ENCODE measurements around the gene SP3. TPM values are rescaled to one million over a fixed set of nuclear protein-coding genes. Genes with fewer than 3 reads are reported as not detected.
A peak's percentile ranks its signal among the peaks of the same experiment; 100 is the strongest.

Gene SP3
- total RNA-seq, 5 donors from 2014 or later (not counting 1 experiment from before 2014, with no cell fraction given), result 107 to 150 (median 123) TPM

DNA sequence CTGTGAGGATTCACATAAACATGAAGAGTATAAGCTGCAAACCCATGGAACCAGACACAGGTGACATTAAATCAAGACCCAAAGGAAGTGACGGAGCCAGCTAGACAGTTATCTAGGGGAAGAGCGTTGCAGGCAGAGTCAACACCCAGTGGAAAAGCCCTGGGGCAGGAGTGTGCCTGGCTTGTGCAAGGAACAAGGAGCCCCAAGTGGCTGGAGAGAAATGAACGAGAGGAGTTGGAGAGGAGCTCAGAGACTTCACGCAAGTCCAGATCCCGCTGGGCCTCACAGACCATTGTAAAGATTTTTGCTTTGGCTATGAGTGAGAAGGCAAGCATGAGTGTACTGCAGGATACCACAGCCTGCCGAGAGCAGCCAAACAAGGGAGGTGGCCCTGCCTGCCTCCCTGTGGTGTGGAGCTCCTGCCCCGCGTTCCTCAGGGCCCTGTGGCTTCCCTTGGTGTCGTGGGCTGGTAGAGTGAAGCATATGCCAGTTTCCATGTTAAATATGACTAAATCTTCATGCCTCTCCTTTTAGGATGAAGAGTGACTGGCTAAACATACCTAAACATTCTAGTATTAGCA is 88.2 kb downstream of the SP3 start:
- Mint-ChIP-seq H3K27me3 (peaks cover 9 to 17% of the 10 kb centered on the region in 2 donors), H3K4me3 (no peak overlapping the region), H3K36me3 (no peaks in the 10 kb centered on the region), H3K27ac (no peak overlapping the region), H3K9me3 (no peaks in the 10 kb centered on the region), H3K4me1 (peaks cover 0 to 4% (median 0%) of the 10 kb centered on the region in 3 donors)
- H3K27me3 ChIP-seq (replicated peaks in 1 of 2; ENCODE audit: control insufficient read depth in 2 of 2, extremely low read depth in 1 of 2, insufficient read depth in 2 of 2, low read length in 1 of 2), result peaks cover 0 to 6% of the 10 kb centered on the region in 2 experiments
- WGBS (ENCODE audit: insufficient coverage), result 89% methylated on average over 6 of the region's 9 CpGs
- CTCF ChIA-PET, result interaction anchor here in 1 of 2 donors (0.7 kb wide), 1 partner anchor 174 kb away, joined by 3 read pairs; no protein-coding TSS in a partner anchor
- POLR2A ChIA-PET, result interaction anchor here in 1 of 2 donors (0.5 kb wide), 1 partner anchor 594 kb away, joined by 8 read pairs; no protein-coding TSS in a partner anchor
- no peak for DNase-seq
- no peak overlapping the region for H3K4me3 ChIP-seq (ENCODE audit: control insufficient read depth in 1 of 2, extremely low read depth in 1 of 2, low read length in 1 of 2)
- no peaks in the 10 kb centered on the region for H3K9me3 ChIP-seq
- no peak for ATAC-seq (replicated peaks in 1 of 4)
- no peaks in the 10 kb centered on the region for H3K36me3 ChIP-seq (ENCODE audit: control insufficient read depth in 2 of 2, extremely low read depth in 1 of 2, insufficient read depth in 1 of 2, low read length in 1 of 2)
- no peaks in the 10 kb centered on the region for H3K4me1 ChIP-seq (ENCODE audit: control insufficient read depth in 1 of 2, extremely low read depth in 1 of 2, insufficient read depth in 2 of 2, low read length in 2 of 2)
- H3K27ac ChIP-seq (ENCODE audit: low read length), result no peak overlapping the region

DNA sequence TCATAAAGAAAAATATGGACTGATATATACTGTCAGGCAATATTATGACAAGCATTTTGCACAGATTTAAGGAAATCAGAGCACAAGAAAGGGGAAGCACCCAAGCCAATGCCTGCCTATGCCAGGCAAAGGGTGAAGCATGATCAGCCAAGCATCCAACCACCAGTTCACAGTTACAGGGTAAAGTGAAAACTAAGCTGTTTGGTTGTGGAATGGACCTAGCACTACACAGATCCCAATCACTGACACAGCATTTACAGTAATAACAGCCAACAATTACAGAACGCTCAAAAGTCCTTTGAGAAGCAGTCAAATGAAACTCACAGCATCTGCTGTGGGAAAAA is 90.3 kb downstream of the SP3 start:
- Mint-ChIP-seq H3K9me3 (no peaks in the 10 kb centered on the region), H3K27ac (no peak overlapping the region), H3K36me3 (no peaks in the 10 kb centered on the region), H3K4me3 (no peak overlapping the region), H3K4me1 (peaks cover 0 to 4% (median 0%) of the 10 kb centered on the region in 3 donors), H3K27me3 (peaks cover 9 to 11% of the 10 kb centered on the region in 2 donors)
- H3K4me3 ChIP-seq (ENCODE audit: control insufficient read depth in 1 of 2, extremely low read depth in 1 of 2, low read length in 1 of 2), result no peak overlapping the region
- H3K9me3 ChIP-seq, result no peaks in the 10 kb centered on the region
- peaks cover 0 to 6% of the 10 kb centered on the region in 2 experiments for H3K27me3 ChIP-seq (replicated peaks in 1 of 2; ENCODE audit: control insufficient read depth in 2 of 2, extremely low read depth in 1 of 2, insufficient read depth in 2 of 2, low read length in 1 of 2)
- ChIA-PET POLR2A (no interaction called here), CTCF (no interaction called here)
- H3K36me3 ChIP-seq (ENCODE audit: control insufficient read depth in 2 of 2, extremely low read depth in 1 of 2, insufficient read depth in 1 of 2, low read length in 1 of 2), result no peaks in the 10 kb centered on the region
- H3K4me1 ChIP-seq (ENCODE audit: control insufficient read depth in 1 of 2, extremely low read depth in 1 of 2, insufficient read depth in 2 of 2, low read length in 2 of 2), result no peaks in the 10 kb centered on the region
- DNase-seq (peak in 1 of 35 experiments; percentile 14), ATAC-seq (replicated peaks in 1 of 4) (no peak)
- no peak overlapping the region for H3K27ac ChIP-seq (ENCODE audit: low read length)
- no CpG with 5 or more reads among the region's 1 CpG for WGBS (ENCODE audit: insufficient coverage)

DNA sequence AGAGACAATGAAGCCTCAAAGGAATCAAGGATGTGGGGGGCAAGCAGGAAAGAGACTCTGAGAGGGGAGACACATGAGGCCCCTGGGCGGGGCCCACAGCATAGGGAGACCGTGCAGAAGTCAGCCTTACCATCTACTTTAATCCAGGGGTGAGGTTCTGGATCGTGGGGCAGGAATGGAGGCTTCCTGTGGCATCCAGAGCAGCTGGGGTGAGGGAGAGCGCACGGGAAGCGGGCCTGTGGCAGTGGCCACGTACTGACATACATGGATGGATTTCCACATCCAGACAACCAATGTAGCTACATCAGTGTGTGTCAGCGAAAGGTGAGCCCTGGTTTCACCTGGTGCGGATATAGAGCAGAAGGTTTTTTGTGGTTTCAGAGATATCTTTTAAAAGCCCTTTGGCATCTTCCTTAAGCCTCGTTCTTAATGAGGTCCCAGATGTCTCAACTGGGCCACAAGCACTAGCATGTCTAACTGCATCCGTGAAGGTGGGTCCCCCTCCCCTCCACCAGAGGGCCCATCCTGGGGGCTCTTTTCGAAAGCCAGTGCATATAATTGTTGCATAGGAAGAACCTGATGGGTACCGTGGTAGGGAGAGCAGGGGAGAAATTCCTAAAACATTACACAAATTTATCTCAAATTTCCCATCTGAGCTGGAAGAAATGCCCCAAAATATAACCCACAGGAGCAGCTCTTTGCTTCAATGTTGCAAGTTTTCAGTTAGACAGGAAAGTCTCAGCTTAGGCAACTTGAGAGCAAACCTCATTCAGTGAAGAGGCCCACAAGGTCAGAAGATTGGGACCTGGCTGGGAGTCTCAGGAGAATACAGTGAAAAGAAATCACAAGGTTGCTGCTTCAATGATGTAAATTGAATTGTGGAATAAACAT is 90.9 kb downstream of the SP3 start:
- no peak overlapping the region for H3K27ac Mint-ChIP-seq
- H3K4me1 Mint-ChIP-seq, result peaks cover 0 to 4% (median 0%) of the 10 kb centered on the region in 3 donors
- H3K27me3 Mint-ChIP-seq, result peaks cover 5 to 7% of the 10 kb centered on the region in 2 donors
- ATAC-seq (replicated peaks in 1 of 4), result no peak
- no peaks in the 10 kb centered on the region for H3K9me3 ChIP-seq
- H3K27me3 ChIP-seq (replicated peaks in 1 of 2; ENCODE audit: control insufficient read depth in 2 of 2, extremely low read depth in 1 of 2, insufficient read depth in 2 of 2, low read length in 1 of 2), result peaks cover 0 to 6% of the 10 kb centered on the region in 2 experiments
- no peaks in the 10 kb centered on the region for H3K9me3 Mint-ChIP-seq
- H3K4me3 ChIP-seq (ENCODE audit: control insufficient read depth in 1 of 2, extremely low read depth in 1 of 2, low read length in 1 of 2), result no peak overlapping the region
- H3K4me1 ChIP-seq (ENCODE audit: control insufficient read depth in 1 of 2, extremely low read depth in 1 of 2, insufficient read depth in 2 of 2, low read length in 2 of 2), result no peaks in the 10 kb centered on the region
- POLR2A ChIA-PET, result no interaction called here
- CTCF ChIA-PET, result interaction anchor here in 1 of 2 donors (0.9 kb wide), 1 partner anchor 8 kb away, joined by 3 read pairs; no protein-coding TSS in a partner anchor
- DNase-seq, result no peak
- no peak overlapping the region for H3K27ac ChIP-seq (ENCODE audit: low read length)
- H3K4me3 Mint-ChIP-seq, result no peak overlapping the region
- no peaks in the 10 kb centered on the region for H3K36me3 Mint-ChIP-seq
- H3K36me3 ChIP-seq (ENCODE audit: control insufficient read depth in 2 of 2, extremely low read depth in 1 of 2, insufficient read depth in 1 of 2, low read length in 1 of 2), result no peaks in the 10 kb centered on the region
- WGBS (ENCODE audit: insufficient coverage), result 62% methylated on average over 5 of the region's 13 CpGs

GRCh38 chr2:173872714-173873113 is 92.5 kb downstream of the SP3 start:
- H3K9me3 ChIP-seq, result no peaks in the 10 kb centered on the region
- peaks cover 9 to 13% of the 10 kb centered on the region in 2 donors for H3K27me3 Mint-ChIP-seq
- H3K36me3 Mint-ChIP-seq, result no peaks in the 10 kb centered on the region
- WGBS (ENCODE audit: insufficient coverage), result 96% methylated on average over 4 of the region's 5 CpGs
- no peak overlapping the region for H3K27ac Mint-ChIP-seq
- DNase-seq (no peak), ATAC-seq (replicated peaks in 1 of 4) (no peak)
- no peaks in the 10 kb centered on the region for H3K36me3 ChIP-seq (ENCODE audit: control insufficient read depth in 2 of 2, extremely low read depth in 1 of 2, insufficient read depth in 1 of 2, low read length in 1 of 2)
- H3K27me3 ChIP-seq (replicated peaks in 1 of 2; ENCODE audit: control insufficient read depth in 2 of 2, extremely low read depth in 1 of 2, insufficient read depth in 2 of 2, low read length in 1 of 2), result peaks cover 0 to 6% of the 10 kb centered on the region in 2 experiments
- POLR2A ChIA-PET, result no interaction called here
- no peak overlapping the region for H3K4me3 Mint-ChIP-seq
- peaks cover 0 to 4% (median 0%) of the 10 kb centered on the region in 3 donors for H3K4me1 Mint-ChIP-seq
- no peaks in the 10 kb centered on the region for H3K4me1 ChIP-seq (ENCODE audit: control insufficient read depth in 1 of 2, extremely low read depth in 1 of 2, insufficient read depth in 2 of 2, low read length in 2 of 2)
- no peaks in the 10 kb centered on the region for H3K9me3 Mint-ChIP-seq
- CTCF ChIA-PET, result no interaction called here
- H3K4me3 ChIP-seq (ENCODE audit: control insufficient read depth in 1 of 2, extremely low read depth in 1 of 2, low read length in 1 of 2), result no peak overlapping the region
- no peak overlapping the region for H3K27ac ChIP-seq (ENCODE audit: low read length)

GRCh38 chr2:173869244-173870229 is 95.6 kb downstream of the SP3 start:
- H3K4me1 Mint-ChIP-seq, result no peaks in the 10 kb centered on the region

DNA sequence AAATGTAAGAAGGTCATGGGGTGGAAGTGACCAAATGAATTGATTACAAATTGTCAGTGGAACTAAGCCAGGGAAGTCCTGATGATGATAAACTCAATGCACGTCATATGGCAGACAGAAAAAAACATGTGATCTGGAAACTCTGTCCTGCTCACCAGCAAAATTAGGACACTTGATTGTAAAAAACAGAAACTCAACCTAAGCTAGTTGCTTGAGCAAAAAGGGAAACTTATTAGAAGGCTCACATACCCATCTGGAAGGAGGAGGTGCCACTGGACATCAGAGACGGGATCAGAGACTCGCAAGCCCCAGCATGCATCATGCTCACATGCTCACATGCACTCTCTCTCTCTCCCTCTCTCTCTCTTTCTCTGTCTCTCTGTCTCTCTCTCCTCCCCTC is 96.8 kb downstream of the SP3 start:
- CTCF ChIA-PET, result no interaction called here

More at GRCh38 chr2:173869244-173870229, 95.6 kb downstream of the SP3 start:
- CTCF ChIA-PET, result no interaction called here
- no peaks in the 10 kb centered on the region for H3K36me3 Mint-ChIP-seq
- Histone ChIP-seq H3K9me3 (no peaks in the 10 kb centered on the region), H3K36me3 (ENCODE audit: control insufficient read depth in 2 of 2, extremely low read depth in 1 of 2, insufficient read depth in 1 of 2, low read length in 1 of 2) (no peaks in the 10 kb centered on the region), H3K4me3 (ENCODE audit: control insufficient read depth in 1 of 2, extremely low read depth in 1 of 2, low read length in 1 of 2) (no peak overlapping the region), H3K27me3 (replicated peaks in 1 of 2; ENCODE audit: control insufficient read depth in 2 of 2, extremely low read depth in 1 of 2, insufficient read depth in 2 of 2, low read length in 1 of 2) (peaks cover 0 to 9% of the 10 kb centered on the region in 2 experiments), H3K4me1 (ENCODE audit: control insufficient read depth in 1 of 2, extremely low read depth in 1 of 2, insufficient read depth in 2 of 2, low read length in 2 of 2) (no peaks in the 10 kb centered on the region), H3K27ac (ENCODE audit: low read length) (no peak overlapping the region)
- H3K27me3 Mint-ChIP-seq, result peaks cover 18 to 24% of the 10 kb centered on the region in 2 donors
- no peaks in the 10 kb centered on the region for H3K9me3 Mint-ChIP-seq
- ATAC-seq (replicated peaks in 1 of 4), result no peak
- DNase-seq, result no peak
- no peak overlapping the region for H3K27ac Mint-ChIP-seq
- POLR2A ChIA-PET, result no interaction called here
- no CpG with 5 or more reads among the region's 8 CpGs for WGBS (ENCODE audit: insufficient coverage)
- no peak overlapping the region for H3K4me3 Mint-ChIP-seq

More for the DNA sequence above, 96.8 kb downstream of the SP3 start:
- no peaks in the 10 kb centered on the region for H3K4me1 ChIP-seq (ENCODE audit: control insufficient read depth in 1 of 2, extremely low read depth in 1 of 2, insufficient read depth in 2 of 2, low read length in 2 of 2)
- Mint-ChIP-seq H3K36me3 (no peaks in the 10 kb centered on the region), H3K9me3 (no peaks in the 10 kb centered on the region), H3K4me1 (no peaks in the 10 kb centered on the region), H3K27me3 (peaks cover 18 to 24% of the 10 kb centered on the region in 2 donors), H3K27ac (no peak overlapping the region), H3K4me3 (no peak overlapping the region)
- H3K27ac ChIP-seq (ENCODE audit: low read length), result no peak overlapping the region
- POLR2A ChIA-PET, result no interaction called here
- H3K4me3 ChIP-seq (ENCODE audit: control insufficient read depth in 1 of 2, extremely low read depth in 1 of 2, low read length in 1 of 2), result no peak overlapping the region
- ATAC-seq (replicated peaks in 1 of 4) (no peak), DNase-seq (no peak)
- H3K9me3 ChIP-seq, result no peaks in the 10 kb centered on the region
- H3K36me3 ChIP-seq (ENCODE audit: control insufficient read depth in 2 of 2, extremely low read depth in 1 of 2, insufficient read depth in 1 of 2, low read length in 1 of 2), result no peaks in the 10 kb centered on the region
- H3K27me3 ChIP-seq (replicated peaks in 1 of 2; ENCODE audit: control insufficient read depth in 2 of 2, extremely low read depth in 1 of 2, insufficient read depth in 2 of 2, low read length in 1 of 2), result peaks cover 0 to 9% of the 10 kb centered on the region in 2 experiments
- WGBS (ENCODE audit: insufficient coverage), result 83% methylated on average over 1 of the region's 3 CpGs

Measured in T-cell (primary cell).